ENCODE data around the gene PLAU. TPM values are rescaled to one million over a fixed set of nuclear protein-coding genes. Genes with fewer than 3 reads are reported as not detected.
"Not testable (repeated sequence)": the region's sequence is repeated elsewhere in the genome, so short reads cannot be mapped to it uniquely, and the experiment has no call there.

Gene PLAU
- total RNA-seq, 1 donor from 2014 or later: 137 TPM

DNA sequence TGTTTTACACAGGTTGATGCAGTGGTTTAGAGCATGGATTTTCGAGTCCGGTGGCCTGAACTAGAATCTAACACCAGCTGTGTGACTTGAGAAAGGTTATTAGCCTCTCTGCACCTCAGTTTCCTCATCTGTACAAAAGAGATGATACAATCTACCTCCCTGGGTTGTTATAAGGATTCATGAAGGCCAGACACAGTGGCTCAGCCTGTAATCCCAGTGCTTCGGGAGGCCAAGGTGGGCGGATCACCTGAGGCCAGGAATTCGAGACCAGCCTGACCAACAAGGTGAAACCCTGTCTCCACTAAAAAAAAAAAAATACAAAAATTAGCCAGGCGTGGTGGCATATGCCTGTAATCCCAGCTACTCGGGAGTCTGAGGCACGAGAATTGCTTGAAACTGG lies 8.5 kb downstream of the PLAU start:
- not testable (repeated sequence) for DNase-seq (ENCODE audit: extremely low read depth, low read depth, low spot score)

DNA sequence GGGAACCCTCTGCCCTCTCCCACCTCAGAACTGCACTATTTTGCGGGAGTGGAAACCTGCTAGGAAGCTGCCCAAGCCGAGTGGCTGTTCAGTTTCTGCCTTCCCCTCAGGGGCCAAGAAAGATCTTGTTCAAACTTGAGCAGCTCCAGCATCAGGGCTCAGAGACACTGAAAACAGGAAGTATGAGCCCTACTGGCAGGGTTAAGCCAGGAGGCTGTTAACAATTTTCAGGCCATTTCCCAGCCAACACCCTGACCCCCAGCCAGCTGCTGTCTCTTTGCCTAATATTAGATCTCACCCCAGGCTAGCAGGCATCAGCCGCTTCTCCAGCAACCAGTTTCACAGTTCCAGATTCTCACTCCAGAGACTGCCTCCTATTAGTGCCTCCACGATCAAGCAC lies 9.2 kb downstream of the PLAU start:
- DNase-seq (ENCODE audit: extremely low read depth, low read depth, low spot score): no peak

DNA sequence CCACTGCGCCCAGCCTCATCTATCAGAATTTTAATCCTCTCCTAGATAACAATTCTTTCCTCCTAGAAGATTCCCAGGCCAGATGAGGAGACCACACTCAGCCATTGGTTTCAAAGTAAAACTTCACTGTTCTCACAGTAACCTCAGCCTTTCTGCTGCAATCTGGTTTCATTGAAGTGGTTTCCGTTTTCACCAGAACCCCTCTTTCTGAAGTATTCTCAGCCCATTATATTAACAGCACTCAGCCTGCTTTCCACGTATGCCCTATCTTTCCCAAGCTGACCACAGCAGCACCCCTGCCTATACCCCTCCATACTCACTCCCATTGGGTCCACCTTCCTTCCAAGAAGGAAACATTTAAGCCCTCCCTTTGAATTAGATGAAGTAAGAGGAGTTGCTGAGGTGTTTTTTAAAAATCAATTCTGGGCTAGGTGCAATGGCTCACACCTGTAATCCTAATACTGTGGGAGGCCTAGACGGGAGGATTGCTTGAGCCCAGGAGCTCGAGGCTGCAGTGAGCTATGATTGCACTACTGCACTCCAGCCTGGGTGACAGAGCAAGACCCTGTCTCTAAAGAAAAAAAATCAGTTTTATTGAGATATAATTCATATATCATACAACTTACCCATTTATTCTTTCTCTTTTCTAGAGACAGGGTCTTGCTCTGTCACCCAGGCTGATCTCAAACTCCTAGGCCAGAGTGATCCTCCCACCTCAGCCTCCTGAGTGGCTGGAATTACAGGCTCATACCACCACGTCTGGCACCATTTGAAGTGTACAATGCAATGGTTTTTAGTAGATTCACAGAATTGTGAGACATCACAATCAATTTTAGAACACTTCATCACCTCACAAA lies 11.3 kb downstream of the PLAU start:
- DNase-seq (ENCODE audit: extremely low read depth, low read depth, low spot score): no peak

DNA sequence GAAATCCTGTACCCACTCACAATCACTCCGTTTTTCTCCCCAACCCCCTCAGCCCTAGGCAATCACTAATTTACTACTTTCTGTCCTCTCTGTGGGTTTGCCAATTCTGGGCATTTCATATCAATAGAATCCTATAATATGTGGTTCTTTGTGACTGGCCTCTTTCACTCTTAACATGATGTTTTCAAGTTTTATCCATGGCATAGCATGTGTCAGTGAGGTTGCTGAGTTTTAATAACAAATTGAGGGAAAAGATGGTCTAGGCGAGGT lies 11.9 kb downstream of the PLAU start:
- no peak for DNase-seq (ENCODE audit: extremely low read depth, low read depth, low spot score)

DNA sequence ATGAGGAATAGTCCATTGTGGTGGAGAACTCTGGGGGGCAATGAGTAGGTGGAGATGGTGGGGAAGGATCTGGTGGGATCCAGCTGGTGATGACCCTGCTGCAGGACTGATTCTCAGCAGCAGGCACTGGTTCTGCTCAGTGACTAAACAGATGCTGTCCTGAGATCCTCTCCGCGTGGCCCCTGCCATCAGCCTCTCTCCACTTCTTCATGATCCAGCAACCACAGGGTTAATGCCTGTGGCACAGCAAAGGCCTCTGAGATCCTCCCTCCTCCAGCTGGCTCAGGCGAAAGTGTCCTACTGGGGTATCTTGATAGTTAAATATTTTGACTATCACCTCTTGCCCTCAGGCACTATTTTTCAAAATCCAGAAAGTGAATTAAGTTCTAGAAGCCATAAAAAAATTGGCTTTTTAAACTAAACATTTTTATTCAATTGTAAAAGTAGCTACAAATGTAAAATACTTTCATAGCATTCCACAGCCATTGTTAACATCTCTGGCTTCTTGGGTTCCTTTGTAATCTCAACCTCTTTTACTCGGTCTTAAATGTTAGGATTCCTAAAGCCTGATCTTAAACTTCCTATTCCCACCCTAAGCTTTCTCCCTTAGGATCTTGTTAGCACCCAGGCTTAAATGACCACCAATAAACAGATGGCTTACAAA lies 13.1 kb downstream of the PLAU start:
- DNase-seq (ENCODE audit: extremely low read depth, low read depth, low spot score): no peak

DNA sequence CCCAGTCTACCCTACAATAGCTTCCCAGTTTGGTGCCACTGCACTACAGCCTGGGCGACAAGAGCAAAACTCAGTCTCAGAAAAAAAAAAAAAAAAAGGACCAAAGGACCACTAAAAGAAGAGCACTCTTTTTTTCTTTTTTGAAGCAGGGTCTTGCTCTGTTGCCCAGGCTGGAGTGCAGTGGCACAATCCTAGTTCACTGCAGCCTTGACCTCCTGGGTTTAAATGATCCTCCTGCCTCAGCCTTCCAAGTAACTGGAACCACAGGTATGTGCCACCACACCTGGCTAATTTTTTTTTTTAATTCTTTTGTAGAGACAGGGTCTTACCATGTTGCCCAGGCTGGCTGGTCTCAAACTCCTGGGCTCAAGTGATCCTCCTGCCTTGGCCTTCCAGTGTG lies 14.0 kb downstream of the PLAU start:
- DNase-seq (ENCODE audit: extremely low read depth, low read depth, low spot score): no peak

DNA sequence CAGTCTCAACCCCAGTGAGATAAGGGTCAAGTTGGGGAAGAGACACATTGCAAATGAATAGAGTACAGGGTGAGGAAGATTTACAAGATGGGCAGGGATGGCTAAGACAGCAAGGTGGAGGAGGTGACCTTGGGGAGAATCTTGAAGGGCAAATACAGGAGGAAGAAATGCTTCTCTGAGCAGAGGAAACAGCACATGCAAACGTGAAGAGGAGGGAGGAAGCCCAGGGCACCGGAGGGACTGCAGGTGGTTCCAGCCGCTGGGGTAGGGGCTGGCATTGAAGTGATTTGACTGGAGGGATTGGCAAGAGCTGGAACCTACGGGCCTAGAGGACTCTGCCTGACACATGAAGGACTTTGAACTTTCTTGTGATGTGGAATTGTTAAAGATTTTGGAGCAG lies 14.6 kb downstream of the PLAU start:
- no peak for DNase-seq (ENCODE audit: extremely low read depth, low read depth, low spot score)

DNA sequence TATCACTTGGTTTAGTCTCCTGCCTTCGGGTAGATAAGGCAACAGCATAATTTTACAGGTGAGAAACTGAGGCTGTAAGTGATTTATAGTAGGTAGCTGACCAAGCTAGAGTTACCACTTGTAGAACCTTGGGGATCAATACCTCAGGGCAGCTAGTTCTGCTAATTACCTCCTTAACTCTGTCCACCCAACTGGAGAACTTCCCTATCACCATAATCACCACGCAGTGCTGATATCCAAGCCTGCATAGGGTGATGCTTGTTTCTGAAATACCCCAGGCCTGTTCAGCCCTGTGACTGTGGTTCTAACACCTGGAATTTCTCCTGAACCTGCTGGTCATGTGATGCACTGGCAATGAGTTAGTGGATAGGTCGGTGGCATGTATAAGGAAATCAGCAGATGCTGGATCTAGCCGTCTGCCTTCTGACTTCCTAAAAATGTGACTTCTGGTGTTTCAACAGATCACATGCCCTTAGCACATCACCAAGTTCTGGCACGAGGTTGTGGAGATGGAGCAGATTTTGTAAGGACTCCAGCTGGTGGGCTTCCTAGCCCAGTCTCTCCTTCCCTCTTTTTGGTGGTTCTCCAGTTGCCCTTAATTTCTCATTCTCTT lies 15.3 kb downstream of the PLAU start:
- no peak for DNase-seq (ENCODE audit: extremely low read depth, low read depth, low spot score)

DNA sequence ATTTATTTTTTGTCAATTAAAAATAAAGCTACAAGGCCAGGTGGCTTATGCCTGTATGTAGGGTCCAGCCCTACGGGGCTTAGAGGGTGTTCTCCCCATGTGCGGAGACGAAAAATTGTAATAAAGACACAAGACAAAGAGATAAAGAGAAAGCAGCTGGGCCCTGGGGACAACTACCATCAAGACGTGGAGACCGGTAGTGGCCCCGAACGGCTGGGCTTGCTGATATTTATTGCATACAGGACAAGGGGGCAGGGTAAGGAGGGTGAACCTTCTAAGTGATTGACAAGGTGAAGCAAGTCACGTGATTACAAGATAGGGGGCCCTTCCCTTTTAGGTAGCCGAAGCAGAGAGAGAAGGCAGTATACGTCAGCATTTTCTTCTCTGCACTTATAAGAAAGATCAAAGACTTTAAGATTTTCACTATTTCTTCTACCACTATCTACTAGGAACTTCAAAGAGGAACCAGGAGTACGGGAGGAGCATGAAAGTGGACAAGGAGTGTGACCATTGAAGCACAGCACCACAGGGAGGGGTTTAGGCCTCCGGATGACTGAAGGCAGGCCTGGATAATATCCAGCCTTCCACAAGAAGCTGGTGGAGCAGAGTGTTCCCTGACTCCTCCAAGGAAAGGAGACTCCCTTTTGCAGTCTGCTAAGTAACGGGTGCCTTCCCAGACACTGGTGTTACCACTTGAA lies 19.8 kb downstream of the PLAU start:
- DNase-seq (ENCODE audit: extremely low read depth, low read depth, low spot score): not testable (repeated sequence)

DNA sequence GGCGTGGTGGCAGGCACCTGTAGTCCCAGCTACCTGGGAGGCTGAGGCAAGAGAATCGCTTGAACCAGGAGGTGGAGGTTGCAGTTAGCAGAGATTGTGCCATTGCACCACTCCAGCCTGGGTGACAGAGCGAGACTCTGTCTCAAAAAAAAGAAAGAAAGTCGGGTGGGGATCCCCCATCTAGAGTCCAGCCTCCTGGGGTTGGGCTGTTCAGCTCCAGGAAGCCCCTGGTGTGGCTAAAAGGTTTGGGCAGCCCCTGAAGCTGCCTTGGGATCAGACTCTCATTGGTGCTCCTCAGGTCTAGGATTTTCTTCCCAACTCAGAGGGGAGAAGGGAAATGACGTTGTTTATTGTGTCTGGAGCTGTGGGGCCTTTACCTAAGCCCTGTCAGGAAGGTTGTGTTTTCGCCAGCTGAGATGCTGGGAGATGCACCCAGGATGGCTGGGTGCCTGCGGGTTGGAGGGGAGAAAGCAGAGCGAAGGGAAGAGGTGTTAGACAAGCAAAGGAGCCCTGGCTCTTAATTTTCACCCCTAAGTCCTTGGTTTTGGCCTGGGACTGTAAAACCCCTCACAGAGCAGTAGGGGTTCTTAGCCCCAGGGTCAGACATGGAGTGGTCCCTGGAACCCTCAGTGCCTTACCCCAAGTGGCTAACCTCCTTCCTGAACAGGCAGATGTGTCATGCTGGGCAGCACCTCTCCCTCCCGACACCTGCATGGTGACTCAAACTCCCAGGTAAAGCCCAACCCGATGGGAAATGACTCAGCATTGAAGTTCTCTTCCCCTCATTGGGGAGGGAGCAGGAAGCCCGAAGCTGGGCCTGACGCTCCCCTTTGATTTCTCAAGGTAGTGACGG lies 21.1 kb downstream of the PLAU start:
- no peak for DNase-seq (ENCODE audit: extremely low read depth, low read depth, low spot score)

DNA sequence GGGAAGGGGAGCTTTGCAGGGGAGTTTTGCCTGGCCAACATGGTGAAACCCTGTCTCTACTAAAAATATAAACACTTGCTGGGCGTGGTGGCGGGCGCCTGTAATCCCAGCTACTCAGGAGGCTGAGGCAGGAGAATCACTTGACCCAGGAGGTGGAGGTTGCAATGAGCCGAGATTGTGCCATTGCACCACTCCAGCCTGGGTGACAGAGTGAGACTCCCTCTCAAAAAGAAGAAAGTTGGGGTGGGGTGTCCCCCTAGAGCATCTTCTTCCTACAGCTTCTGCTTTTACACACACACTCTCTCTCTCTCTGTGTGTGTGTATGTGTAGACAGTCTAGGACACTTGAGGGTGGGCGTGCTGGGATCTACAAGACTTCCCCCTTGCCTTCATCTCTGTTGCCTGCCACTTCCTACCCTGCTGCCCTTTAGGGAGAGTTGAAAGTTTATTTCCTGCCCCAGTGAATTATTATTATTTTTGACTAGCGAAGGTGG lies 21.7 kb downstream of the PLAU start:
- DNase-seq (ENCODE audit: extremely low read depth, low read depth, low spot score): no peak

DNA sequence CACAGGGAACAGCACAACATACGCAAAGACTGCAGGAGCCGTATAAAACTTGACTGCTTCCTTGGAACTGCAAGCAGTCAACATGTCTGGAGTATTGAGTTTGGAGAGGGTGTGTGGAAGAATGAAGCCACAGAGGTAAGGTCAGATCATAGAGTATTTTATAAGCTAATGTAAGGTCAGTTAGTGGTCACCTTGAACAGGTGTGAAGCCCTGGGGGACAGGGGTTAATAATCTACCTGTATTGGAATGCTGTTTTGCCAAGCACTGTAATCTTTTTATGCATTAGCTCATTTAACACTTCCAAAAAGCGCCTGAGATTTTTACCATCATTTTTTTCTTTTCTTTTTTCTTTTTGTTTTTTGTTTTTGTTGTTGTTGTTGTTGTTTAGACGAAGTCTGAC lies 23.1 kb downstream of the PLAU start:
- no peak for DNase-seq (ENCODE audit: extremely low read depth, low read depth, low spot score)

DNA sequence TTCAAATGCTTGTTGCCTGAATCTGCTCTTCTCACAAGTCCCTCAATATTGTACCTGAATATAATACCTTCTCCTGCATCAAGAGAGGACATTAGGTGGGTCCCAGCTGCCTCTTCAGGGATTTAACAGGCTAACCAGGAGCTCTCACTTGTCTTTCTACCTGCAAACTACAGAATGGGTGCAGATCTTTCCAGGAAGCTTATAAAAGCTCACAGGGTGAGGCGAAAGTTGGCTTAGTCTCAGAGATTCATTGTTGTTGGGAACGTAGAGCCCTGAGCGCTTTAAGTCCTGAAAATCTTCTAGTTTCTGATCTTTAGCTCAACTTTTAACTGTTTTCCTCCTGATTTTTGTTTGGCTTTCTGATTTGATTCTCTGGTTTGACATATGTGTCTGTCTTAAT lies 25.0 kb downstream of the PLAU start:
- no peak for DNase-seq (ENCODE audit: extremely low read depth, low read depth, low spot score)

DNA sequence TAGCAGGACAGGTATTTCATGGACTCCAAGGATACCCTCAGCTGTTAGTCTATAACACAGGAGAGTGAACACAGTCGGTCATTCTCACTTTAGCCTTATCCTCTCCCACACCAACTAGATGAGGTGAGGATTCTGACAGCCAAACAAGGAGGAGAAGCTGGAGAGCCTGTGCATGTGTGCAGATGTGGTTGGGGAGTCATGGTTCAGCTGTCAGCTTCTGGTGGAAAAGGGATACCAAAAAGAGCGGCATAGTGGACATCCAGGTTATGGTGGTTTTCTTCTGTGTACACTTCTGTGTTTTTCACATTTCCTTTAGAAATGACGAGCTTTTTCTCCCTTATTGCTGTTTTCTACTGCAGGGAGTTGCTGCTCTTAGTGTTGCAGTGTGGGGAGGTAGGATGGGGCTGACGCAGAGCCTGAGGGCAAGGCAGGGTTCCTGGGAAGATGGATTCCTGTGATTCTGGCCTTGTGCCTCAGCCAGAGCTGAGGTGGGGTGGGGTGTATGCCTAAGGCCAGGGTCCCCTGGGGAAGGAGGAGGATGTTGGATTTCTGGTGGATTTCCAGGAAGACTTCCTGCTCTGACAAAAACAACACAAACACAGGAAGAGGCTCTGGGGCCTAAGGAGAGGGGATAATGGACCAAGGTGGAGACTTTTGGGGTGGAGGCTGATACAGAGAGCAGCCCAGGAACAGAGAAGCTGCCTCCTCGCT lies 26.6 kb downstream of the PLAU start:
- no peak for DNase-seq (ENCODE audit: extremely low read depth, low read depth, low spot score)

DNA sequence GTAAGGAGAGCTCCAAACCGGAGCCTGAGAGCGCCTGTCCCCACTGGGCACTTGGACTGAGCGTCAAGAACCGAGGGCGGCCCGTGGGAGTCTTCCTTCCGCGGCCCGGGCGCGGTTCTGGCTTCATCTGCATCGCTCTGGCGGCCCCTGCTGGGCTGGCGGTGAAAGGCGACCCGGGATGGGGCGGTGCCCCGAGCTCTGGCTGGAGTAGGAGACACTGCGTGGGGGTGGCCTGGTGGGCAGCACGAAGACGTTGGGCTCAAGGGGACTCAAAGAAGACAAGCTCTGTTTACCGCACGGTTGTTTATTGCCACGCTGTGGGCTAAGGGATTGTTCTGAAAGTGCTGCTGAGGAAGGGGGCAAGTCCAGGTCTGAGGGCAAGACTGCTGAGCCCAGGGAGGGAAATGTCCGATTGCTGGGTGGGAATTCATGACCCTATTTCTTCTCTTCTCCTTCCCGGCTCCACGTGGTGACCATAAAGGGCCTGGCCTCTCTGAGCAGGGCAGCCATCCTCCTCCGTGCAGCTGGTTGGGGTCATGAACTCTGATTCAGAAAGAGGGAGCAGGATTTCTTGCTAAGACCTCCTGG lies 29.8 kb downstream of the PLAU start:
- no peak for DNase-seq (ENCODE audit: extremely low read depth, low read depth, low spot score)

DNA sequence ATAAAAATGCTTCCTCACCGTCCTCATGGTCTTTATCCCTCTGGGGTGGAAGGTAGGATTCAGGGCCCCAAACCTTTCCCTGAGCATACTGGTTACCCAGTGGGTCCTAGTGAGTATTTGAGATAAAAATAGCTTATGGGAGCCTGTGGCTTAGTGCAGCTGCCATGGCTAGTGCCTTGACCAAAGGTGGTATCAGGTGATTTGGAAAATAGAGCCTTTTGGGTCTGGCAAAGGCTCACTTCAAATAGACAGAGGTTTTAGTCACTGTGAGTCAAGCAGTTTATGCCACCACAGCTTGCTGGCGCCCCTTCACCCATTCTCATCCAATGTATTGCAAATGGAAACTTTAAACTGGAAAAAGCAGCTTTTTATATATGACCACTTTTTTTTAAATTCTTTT lies 30.4 kb downstream of the PLAU start:
- DNase-seq (ENCODE audit: extremely low read depth, low read depth, low spot score): no peak

DNA sequence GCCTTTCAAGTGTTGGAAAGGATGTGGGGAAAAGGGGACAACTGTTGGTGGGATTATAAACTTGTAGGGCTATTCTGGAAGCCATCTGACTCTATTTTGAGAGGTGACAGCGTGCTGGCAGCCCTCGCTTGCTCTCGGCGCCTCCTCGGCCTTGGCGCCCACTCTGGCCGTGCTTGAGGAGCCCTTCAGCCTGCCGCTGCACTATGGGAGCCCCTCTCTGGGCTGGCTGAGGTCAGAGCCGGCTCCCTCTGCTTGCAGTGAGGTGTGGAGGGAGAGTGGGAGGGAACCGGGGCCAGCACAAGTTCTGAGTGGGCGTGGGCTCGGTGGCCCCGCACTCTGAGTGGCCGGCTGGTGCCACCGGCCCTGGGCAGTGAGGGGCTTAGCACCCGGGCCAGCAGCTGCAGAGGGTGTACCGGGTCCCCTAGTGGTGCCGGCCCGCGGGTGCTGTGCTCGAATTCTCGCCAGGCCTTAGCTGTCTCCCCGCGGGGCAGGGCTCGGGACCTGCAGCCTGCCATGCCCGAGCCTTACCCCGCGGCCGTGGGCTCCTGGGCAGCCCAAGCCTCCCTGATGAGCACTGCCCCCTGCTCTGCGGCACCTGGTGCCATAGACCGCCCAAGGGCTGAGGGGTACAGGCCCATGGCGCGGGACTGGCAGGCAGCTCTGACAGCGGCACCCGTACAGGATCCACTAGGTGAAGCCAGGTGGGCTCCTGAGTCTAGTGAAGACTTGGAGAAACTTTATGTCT lies 33.6 kb downstream of the PLAU start:
- no peak for DNase-seq (ENCODE audit: extremely low read depth, low read depth, low spot score)

DNA sequence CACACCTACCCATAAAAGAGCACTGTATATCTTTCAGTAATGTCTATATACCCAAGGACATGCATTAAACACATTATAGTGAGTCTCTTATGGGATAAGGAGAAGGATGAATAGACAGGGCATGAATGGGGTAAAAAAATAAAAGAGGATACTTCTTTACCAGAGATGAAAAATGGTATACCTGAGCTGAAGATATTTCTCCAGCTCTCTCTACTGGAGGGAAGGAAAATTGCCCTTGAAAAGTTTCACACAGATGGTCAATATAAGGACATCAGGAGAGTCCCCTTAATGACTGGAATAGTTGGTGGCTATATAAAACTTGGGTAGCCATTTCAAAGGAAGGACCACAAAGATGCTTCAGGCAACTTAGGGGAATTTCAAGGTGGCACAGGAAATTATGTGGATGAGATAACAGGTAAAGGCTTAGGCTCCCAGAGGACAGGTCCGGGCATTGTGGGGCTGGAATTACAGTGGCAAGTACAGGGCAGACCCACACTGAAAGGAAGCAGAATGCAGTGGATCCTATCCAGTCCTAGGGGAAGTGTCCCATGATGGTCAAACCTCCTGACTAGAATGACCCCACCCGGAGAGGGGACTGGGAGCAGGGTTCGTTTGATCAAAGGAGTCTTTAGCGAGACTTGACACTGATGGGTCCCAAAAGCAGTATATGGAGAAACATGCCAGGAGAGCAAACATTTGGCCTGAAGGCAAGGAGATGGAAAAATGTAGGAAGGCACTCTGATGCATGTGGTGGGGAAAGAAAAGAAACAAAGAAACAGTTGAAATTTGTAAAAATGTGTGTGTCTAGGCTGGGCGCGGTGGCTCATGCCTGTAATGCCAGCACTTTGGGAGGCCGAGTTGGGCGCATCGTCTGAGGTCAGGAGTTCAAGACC lies 35.6 kb downstream of the PLAU start:
- no peak for DNase-seq (ENCODE audit: extremely low read depth, low read depth, low spot score)

Measured in glomerular endothelial cell (primary cell).